HepG2 (cell line): Measurements from ENCODE around the gene RCC1. TPM values are rescaled to one million over a fixed set of nuclear protein-coding genes. Genes with fewer than 3 reads are reported as not detected.
A peak's percentile ranks its signal among the peaks of the same experiment; 100 is the strongest.

Experiments used
- ASH2L ChIP-seq: fragments of 300-600, 200-600 bp; sonication (generic); IDR thresholded peaks from 2 replicates; pipeline ENCODE4 v1.7.0; 2017; ENCODE audit warnings: low read depth, mild to moderate bottlenecking, moderate library complexity, mixed read lengths, low read length; ENCODE audit not compliant: insufficient read length
- ATM ChIP-seq: fragments of 450-650 bp; IDR thresholded peaks from 2 replicates; pipeline ENCODE4 v1.7.1; 2017; ENCODE audit warnings: mild to moderate bottlenecking, borderline replicate concordance
- BCL3 ChIP-seq: sonication (generic); formaldehyde crosslinking; IDR thresholded peaks from 2 replicates; pipeline ENCODE4 v1.5.1; 2020; ENCODE audit warnings: mild to moderate bottlenecking, missing genetic modification reagents, moderate library complexity
- FOXA1 ChIP-seq, 2 experiments: fragments of 450-650 bp in 1 of 2; sonication (generic) in 1 of 2; formaldehyde crosslinking in 1 of 2; IDR thresholded peaks; 2 replicates each; pipeline versions ENCODE4 v1.4.0 to v1.6.1; 2016 to 2020; ENCODE audit warnings: missing genetic modification reagents in 1 of 2
- GATAD1 ChIP-seq: IDR thresholded peaks from 2 replicates; pipeline ENCODE4 v1.6.1; 2016; ENCODE audit warnings: missing genetic modification reagents, missing compliant biosample characterization
- GLMP ChIP-seq: sonication (generic); formaldehyde crosslinking; IDR thresholded peaks from 2 replicates; pipeline ENCODE4 v1.9.0; 2021; ENCODE audit warnings: missing genetic modification reagents, mild to moderate bottlenecking, borderline replicate concordance
- HINFP ChIP-seq: sonication (generic); formaldehyde crosslinking; IDR thresholded peaks from 2 replicates; pipeline ENCODE4 v1.4.0; 2020; ENCODE audit warnings: low read depth, mild to moderate bottlenecking, missing genetic modification reagents
- HMGXB4 ChIP-seq, 2 experiments: sonication (generic) in 1 of 2; formaldehyde crosslinking in 1 of 2; IDR thresholded peaks; 2 replicates each; pipeline versions ENCODE4 v1.4.0 to v1.6.1; 2018 to 2020; ENCODE audit warnings: missing genetic modification reagents in 2 of 2, borderline replicate concordance in 1 of 2, low read depth in 1 of 2, mild to moderate bottlenecking in 1 of 2, missing biosample characterization in 1 of 2
- KDM1A ChIP-seq: IDR thresholded peaks from 2 replicates; pipeline ENCODE4 v1.6.1; 2016; ENCODE audit warnings: missing compliant biosample characterization
- MTF1 ChIP-seq: sonication (generic); formaldehyde crosslinking; IDR thresholded peaks from 2 replicates; pipeline ENCODE4 v1.5.0; 2020; ENCODE audit warnings: missing genetic modification reagents
- MXD3 ChIP-seq: IDR thresholded peaks from 2 replicates; pipeline ENCODE4 v1.6.1; 2016; ENCODE audit warnings: mild to moderate bottlenecking, missing biosample characterization, missing genetic modification reagents
- MYC ChIP-seq: sonication (generic); formaldehyde crosslinking; IDR thresholded peaks from 2 replicates; pipeline ENCODE4 v1.9.0; 2021; ENCODE audit warnings: missing genetic modification reagents, borderline replicate concordance
- NBN ChIP-seq: fragments of 450-650 bp; conservative IDR thresholded peaks from 2 replicates; pipeline ENCODE4 v1.6.1; 2017
- NCOR1 ChIP-seq: fragments of 200-600 bp; sonication (generic); IDR thresholded peaks from 2 replicates; pipeline ENCODE4 v1.7.0; 2017; ENCODE audit warnings: antibody characterized with exemption, low read length, borderline replicate concordance
- POLR2AphosphoS5 ChIP-seq: IDR thresholded peaks from 2 replicates; pipeline ENCODE4 v1.6.1; 2012; ENCODE audit warnings: low read depth, low read length
- ZBTB20 ChIP-seq: sonication (generic); formaldehyde crosslinking; IDR thresholded peaks from 2 replicates; pipeline ENCODE4 v1.8.1; 2023; ENCODE audit warnings: missing genetic modification reagents, low read depth, mild to moderate bottlenecking, borderline replicate concordance
- ZGPAT ChIP-seq: IDR thresholded peaks from 2 replicates; pipeline ENCODE4 v1.6.1; 2016; ENCODE audit warnings: mild to moderate bottlenecking
- ZNF17 ChIP-seq: sonication (generic); formaldehyde crosslinking; IDR thresholded peaks from 2 replicates; pipeline ENCODE4 v1.5.0; 2020; ENCODE audit warnings: mild to moderate bottlenecking, missing genetic modification reagents
- ZNF207 ChIP-seq: fragments of 450-650 bp; IDR thresholded peaks from 2 replicates; pipeline ENCODE4 v1.6.1; 2016; ENCODE audit warnings: antibody characterized with exemption, borderline replicate concordance
- ZNF615 ChIP-seq: sonication (generic); formaldehyde crosslinking; IDR thresholded peaks from 2 replicates; pipeline ENCODE4 v1.5.0; 2020; ENCODE audit warnings: mild to moderate bottlenecking, missing genetic modification reagents, borderline replicate concordance
- polyA plus RNA-seq, 8 experiments: library from polyadenylated mRNA; depleted of rRNA in 3 of 8; stranded (reverse) in 7 of 8; unstranded in 1 of 8; fragments of >200 nt; fragmentation: Illumina TruSeq in 4 of 8; extraction: Trizol in 4 of 8; gene quantifications; 2 replicates each; pipeline versions ENCODE4 v1.2.1 to v1.2.3, GENCODE V29; 2011 to 2016; ENCODE audit warnings: low read depth in 4 of 8, missing spikeins in 1 of 8, mixed read lengths in 1 of 8; ENCODE audit not compliant: insufficient read depth in 1 of 8
- total RNA-seq, 5 experiments: library from RNA; depleted of rRNA; stranded (reverse); fragments of >200 nt; fragmentation: Illumina TruSeq; extraction: Trizol; gene quantifications; 2 replicates each; pipeline ENCODE4 v1.2.3, GENCODE V29; 2016; ENCODE audit warnings: low read depth in 1 of 5

RCC1 gene
- total and polyA plus RNA-seq, 2 of the 13 experiments (the other 11 are each of a cell fraction or from before 2014, with no cell fraction given), result 47.2 to 80.8 TPM

- no peak for TF ChIP-seq KDM1A
- TF ChIP-seq MYC (CRISPR knock-in tag), result peak; percentile 90
- TF ChIP-seq ATM, result no peak
- TF ChIP-seq MTF1 (CRISPR knock-in tag), result no peak
- no peak for TF ChIP-seq ZBTB20 (CRISPR knock-in tag)
- no peak for TF ChIP-seq MXD3
- 0 out of 2 replicates have a peak, but pooled peaks have one; percentile 71 for TF ChIP-seq ZNF615 (CRISPR knock-in tag)
- peak; percentile 88 for TF ChIP-seq ZGPAT (CRISPR knock-in tag)
- TF ChIP-seq HINFP (CRISPR knock-in tag), result no peak; the same call in none of the 2 replicates
- TF ChIP-seq BCL3 (CRISPR knock-in tag), result 0 out of 2 replicates have a peak, but pooled peaks have one; percentile 65
- no peak for TF ChIP-seq ZNF207
- TF ChIP-seq GATAD1 (CRISPR knock-in tag), result peak; percentile 77
- TF ChIP-seq POLR2AphosphoS5, result peak; percentile 88
- TF ChIP-seq ASH2L, result no peak
- 0 out of 2 replicates have a peak, but pooled peaks have one; percentile 25 for TF ChIP-seq NCOR1
- no peak for TF ChIP-seq NBN
- no peak for TF ChIP-seq GLMP (CRISPR knock-in tag)
- TF ChIP-seq HMGXB4 (CRISPR knock-in tag; IDR thresholded peaks at IDR 0.05; ENCODE audit: borderline replicate concordance in 1 of 2, low read depth in 1 of 2), result peak; percentile 67 to 72; a peak in 2 of 4 replicates
- TF ChIP-seq FOXA1 (IDR thresholded peaks at IDR 0.05), result no peak
- 0 out of 2 replicates have a peak, but pooled peaks have one; percentile 13 for TF ChIP-seq FOXA1 (CRISPR knock-in tag; IDR thresholded peaks at IDR 0.05)
- TF ChIP-seq ZNF17 (CRISPR knock-in tag), result no peak
These were observed 47.2 kb downstream of the RCC1 start, which contains the start of gene TRNAU1AP (continued) for GRCh38 chr1:28552758-28553663.
